H9 (cell line): ENCODE results near the gene CLMN. TPM values are rescaled to one million over a fixed set of nuclear protein-coding genes. Genes with fewer than 3 reads are reported as not detected.

Source experiments
- DNase-seq: peaks from one replicate; pipeline ENCODE4 v3.0.0-alpha.2; 2017
- H2AFZ ChIP-seq: one replicate; pipeline ENCODE4 v1.6.1; 2013; ENCODE audit warnings: mild to moderate bottlenecking, low read length, control low read depth, moderate library complexity
- H2AK5ac ChIP-seq: 2 replicates; pipeline ENCODE4 v1.6.1; 2013; ENCODE audit warnings: low read length, control low read depth, mixed read lengths; ENCODE audit not compliant: insufficient read length
- H2BK120ac ChIP-seq: one replicate; pipeline ENCODE4 v1.6.1; 2013; ENCODE audit warnings: low read depth, mild to moderate bottlenecking, low read length, control low read depth, inconsistent platforms; ENCODE audit not compliant: poor library complexity, severe bottlenecking
- H2BK12ac ChIP-seq: 2 replicates; pipeline ENCODE4 v1.6.1; 2013; ENCODE audit warnings: low read length, control low read depth, mixed read lengths, low read depth; ENCODE audit not compliant: insufficient read length
- H2BK15ac ChIP-seq: 2 replicates; pipeline ENCODE4 v1.6.1; 2013; ENCODE audit warnings: low read depth, low read length, control low read depth
- H2BK20ac ChIP-seq: one replicate; pipeline ENCODE4 v1.6.1; 2013; ENCODE audit warnings: low read depth, mild to moderate bottlenecking, low read length, control low read depth, inconsistent platforms; ENCODE audit not compliant: poor library complexity, severe bottlenecking
- H2BK5ac ChIP-seq: 2 replicates; pipeline ENCODE4 v1.6.1; 2013; ENCODE audit warnings: low read length, control low read depth, mixed read lengths; ENCODE audit not compliant: insufficient read length
- H3K14ac ChIP-seq: 2 replicates; pipeline ENCODE4 v1.6.1; 2013; ENCODE audit warnings: low read length, control low read depth; ENCODE audit not compliant: insufficient read depth
- H3K18ac ChIP-seq: 2 replicates; pipeline ENCODE4 v1.6.1; 2013; ENCODE audit warnings: low read depth, mild to moderate bottlenecking, mixed read lengths, low read length, control low read depth; ENCODE audit not compliant: insufficient read length
- H3K23ac ChIP-seq: 2 replicates; pipeline ENCODE4 v1.6.1; 2013; ENCODE audit warnings: low read length, control low read depth, mixed read lengths, low read depth; ENCODE audit not compliant: insufficient read length
- H3K23me2 ChIP-seq: 2 replicates; pipeline ENCODE4 v1.6.1; 2013; ENCODE audit warnings: low read depth, mild to moderate bottlenecking, mixed read lengths, low read length, control low read depth; ENCODE audit not compliant: insufficient read length, poor library complexity, severe bottlenecking
- H3K27ac ChIP-seq: 2 replicates; pipeline ENCODE4 v1.5.1; 2013; ENCODE audit warnings: low read length, control low read depth, mixed read lengths, low read depth; ENCODE audit not compliant: insufficient read length
- H3K27me3 ChIP-seq: 2 replicates; pipeline ENCODE4 v1.6.1; 2013; ENCODE audit warnings: low read length, control low read depth, inconsistent platforms; ENCODE audit not compliant: insufficient read depth
- H3K4ac ChIP-seq: 2 replicates; pipeline ENCODE4 v1.6.1; 2013; ENCODE audit warnings: low read depth, mild to moderate bottlenecking, control low read depth, inconsistent platforms, low read length, moderate library complexity
- H3K4me1 ChIP-seq: 2 replicates; pipeline ENCODE4 v1.6.1; 2013; ENCODE audit warnings: low read length, control low read depth, inconsistent platforms; ENCODE audit not compliant: insufficient read depth
- H3K4me2 ChIP-seq: 2 replicates; pipeline ENCODE4 v1.6.1; 2013; ENCODE audit warnings: low read length, control low read depth, mixed read lengths; ENCODE audit not compliant: insufficient read length, insufficient read depth
- H3K56ac ChIP-seq: 2 replicates; pipeline ENCODE4 v1.6.1; 2013; ENCODE audit warnings: low read depth, mild to moderate bottlenecking, mixed read lengths, low read length, control low read depth; ENCODE audit not compliant: insufficient read length
- H3K79me1 ChIP-seq: 2 replicates; pipeline ENCODE4 v1.6.1; 2013; ENCODE audit warnings: low read depth, mild to moderate bottlenecking, moderate library complexity, low read length, control low read depth, inconsistent platforms; ENCODE audit not compliant: insufficient read depth, poor library complexity, severe bottlenecking
- H3K79me2 ChIP-seq: 2 replicates; pipeline ENCODE4 v1.6.1; 2013; ENCODE audit warnings: low read length, control low read depth, inconsistent platforms; ENCODE audit not compliant: insufficient read depth
- H3K9ac ChIP-seq: 2 replicates; pipeline ENCODE4 v1.6.1; 2013; ENCODE audit warnings: low read length, control low read depth, mixed read lengths; ENCODE audit not compliant: insufficient read length; ENCODE audit errors: extremely low read depth
- H3K9me3 ChIP-seq: one replicate; pipeline ENCODE4 v1.6.1; 2013; ENCODE audit warnings: low read depth, low read length, inconsistent platforms; ENCODE audit not compliant: control insufficient read depth
- H3T11ph ChIP-seq: one replicate; pipeline ENCODE4 v1.6.1; 2013; ENCODE audit warnings: mild to moderate bottlenecking, low read length, control low read depth, inconsistent platforms
- H4K20me1 ChIP-seq: one replicate; pipeline ENCODE4 v1.6.1; 2013; ENCODE audit not compliant: control insufficient read depth, insufficient read length, insufficient read depth
- H4K5ac ChIP-seq: 2 replicates; pipeline ENCODE4 v1.6.1; 2013; ENCODE audit warnings: low read depth, mild to moderate bottlenecking, mixed read lengths, low read length, control low read depth; ENCODE audit not compliant: insufficient read length
- H4K8ac ChIP-seq: replicated peaks from 2 replicates; pipeline ENCODE4 v1.6.1; 2013; ENCODE audit warnings: low read length, control low read depth, mixed read lengths, low read depth; ENCODE audit not compliant: insufficient read length
- H4K91ac ChIP-seq: 2 replicates; pipeline ENCODE4 v1.6.1; 2013; ENCODE audit warnings: low read depth, mild to moderate bottlenecking, moderate library complexity, mixed read lengths, low read length, control low read depth; ENCODE audit not compliant: insufficient read length
- H3K27ac Mint-ChIP-seq, 3 experiments: 2 replicates in 2 of 3; 3 replicates in 1 of 3; pipeline ENCODE4 v1.8.0; 2020 to 2021; ENCODE audit warnings: mixed read lengths in 3 of 3, mild to moderate bottlenecking in 1 of 3, moderate library complexity in 1 of 3
- H3K27me3 Mint-ChIP-seq: 2 replicates; pipeline ENCODE4 v1.8.0; 2021; ENCODE audit warnings: low read depth, mild to moderate bottlenecking, moderate library complexity, mixed read lengths
- H3K36me3 Mint-ChIP-seq, 3 experiments: 2 replicates in 2 of 3; 3 replicates in 1 of 3; pipeline ENCODE4 v1.8.0; 2020 to 2021; ENCODE audit warnings: low read depth in 3 of 3, mixed read lengths in 3 of 3; ENCODE audit not compliant: insufficient read depth in 1 of 3
- H3K4me1 Mint-ChIP-seq, 2 experiments: 2 replicates each; pipeline ENCODE4 v1.8.0; 2020; ENCODE audit warnings: mixed read lengths in 2 of 2
- H3K4me3 Mint-ChIP-seq, 2 experiments: 2 replicates in 1 of 2; 3 replicates in 1 of 2; pipeline ENCODE4 v1.8.0; 2020 to 2021; ENCODE audit warnings: mild to moderate bottlenecking in 2 of 2, mixed read lengths in 2 of 2, moderate library complexity in 1 of 2
- H3K9me3 Mint-ChIP-seq, 2 experiments: 2 replicates in 1 of 2; 3 replicates in 1 of 2; pipeline ENCODE4 v1.8.0; 2020; ENCODE audit warnings: mild to moderate bottlenecking in 2 of 2, mixed read lengths in 2 of 2, moderate library complexity in 1 of 2
- CTCF ChIP-seq: fragments of 200-600 bp; sonication (generic); conservative IDR thresholded peaks from 3 replicates; pipeline ENCODE4 v1.8.0; 2021; ENCODE audit warnings: antibody characterized with exemption, mild to moderate bottlenecking
- WGBS: extraction: QIAGEN DNeasy Blood & Tissue Kit; methylation state at CpG from one replicate; pipeline ENCODE4 v1.1.7; 2013; ENCODE audit warnings: missing lambda C conversion rate, low lambda C conversion rate, mixed read lengths; ENCODE audit not compliant: insufficient read length; ENCODE audit errors: extremely low coverage; 5-methylcytosine and 5-hydroxymethylcytosine counted together
- total RNA-seq: library from RNA; stranded (reverse); gene quantifications from 2 replicates; pipeline ENCODE4 v1.2.1, GENCODE V29; 2021

The CLMN gene
- total RNA-seq, 1 experiment from 2014 or later, result 7.6 TPM

- no peak overlapping the region for H3K9ac ChIP-seq
- Mint-ChIP-seq H3K9me3 (peaks cover 0 to 3% of the 10 kb centered on the region in 2 experiments; a peak in 2 of 5 replicates), H3K27ac (no peak overlapping the region), H3K36me3 (0 out of 7 replicates have a peak, but pooled peaks cover 0 to 2% (median 0%) of the 10 kb centered on the region in 3 experiments), H3K4me1 (peaks cover 17 to 24% of the 10 kb centered on the region in 2 experiments), H3K4me3 (no peak overlapping the region), H3K27me3 (no peaks in the 10 kb centered on the region; the same call in 1 of the 2 replicates)
- H4K20me1 ChIP-seq, result no peaks in the 10 kb centered on the region
- H3K14ac ChIP-seq, result no peak overlapping the region
- H2AFZ ChIP-seq, result no peak overlapping the region
- no peak overlapping the region for H3K23ac ChIP-seq
- H3K27me3 ChIP-seq, result no peaks in the 10 kb centered on the region
- no peak overlapping the region for H4K91ac ChIP-seq
- no CpG with 5 or more reads among the region's 3 CpGs for WGBS
- no peak for DNase-seq
- no peaks in the 10 kb centered on the region for H3K79me2 ChIP-seq
- no peak overlapping the region for H2AK5ac ChIP-seq
- no peaks in the 10 kb centered on the region for H3K9me3 ChIP-seq
- no peak overlapping the region for H4K5ac ChIP-seq
- no peak overlapping the region for H4K8ac ChIP-seq
- H2BK12ac ChIP-seq, result no peak overlapping the region
- H2BK20ac ChIP-seq, result no peak overlapping the region
- no peak overlapping the region for H3K18ac ChIP-seq
- no peak overlapping the region for H3K4ac ChIP-seq
- H3K4me1 ChIP-seq, result no peaks in the 10 kb centered on the region
- no peak overlapping the region for H3K4me2 ChIP-seq
- no peaks in the 10 kb centered on the region for H3K23me2 ChIP-seq
- H3K79me1 ChIP-seq, result no peaks in the 10 kb centered on the region
- TF ChIP-seq CTCF, result no peak
- no peak overlapping the region for H2BK15ac ChIP-seq
- H3T11ph ChIP-seq, result no peak overlapping the region
- H2BK5ac ChIP-seq, result no peak overlapping the region
- H3K56ac ChIP-seq, result no peak overlapping the region
- no peak overlapping the region for H2BK120ac ChIP-seq
- no peak overlapping the region for H3K27ac ChIP-seq
These were observed 75.1 kb downstream of the CLMN start for GRCh38 chr14:95244587-95244986.
